Measurements from ENCODE around the gene C2CD3.

DNA sequence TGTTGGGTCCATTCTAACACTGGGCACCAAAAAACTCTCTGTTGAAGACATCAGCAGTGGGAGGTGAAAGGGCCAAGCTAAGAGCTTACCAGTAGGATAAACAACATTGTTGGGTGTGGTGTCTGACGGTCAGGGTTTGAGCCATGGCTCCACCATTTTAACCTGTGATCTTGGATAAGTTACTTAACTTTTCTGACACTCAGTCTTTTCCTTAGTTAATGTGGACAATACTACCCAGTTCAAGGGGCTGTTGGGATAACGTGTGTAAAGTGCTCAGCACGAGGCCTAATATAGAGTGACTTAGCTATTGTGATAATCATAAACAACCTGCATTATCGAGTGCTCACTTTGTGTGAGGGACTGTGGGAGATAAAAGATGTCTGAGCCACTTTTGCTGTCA, 168.0 kb downstream of the C2CD3 start:
- TF ChIP-seq, protein P1, sequence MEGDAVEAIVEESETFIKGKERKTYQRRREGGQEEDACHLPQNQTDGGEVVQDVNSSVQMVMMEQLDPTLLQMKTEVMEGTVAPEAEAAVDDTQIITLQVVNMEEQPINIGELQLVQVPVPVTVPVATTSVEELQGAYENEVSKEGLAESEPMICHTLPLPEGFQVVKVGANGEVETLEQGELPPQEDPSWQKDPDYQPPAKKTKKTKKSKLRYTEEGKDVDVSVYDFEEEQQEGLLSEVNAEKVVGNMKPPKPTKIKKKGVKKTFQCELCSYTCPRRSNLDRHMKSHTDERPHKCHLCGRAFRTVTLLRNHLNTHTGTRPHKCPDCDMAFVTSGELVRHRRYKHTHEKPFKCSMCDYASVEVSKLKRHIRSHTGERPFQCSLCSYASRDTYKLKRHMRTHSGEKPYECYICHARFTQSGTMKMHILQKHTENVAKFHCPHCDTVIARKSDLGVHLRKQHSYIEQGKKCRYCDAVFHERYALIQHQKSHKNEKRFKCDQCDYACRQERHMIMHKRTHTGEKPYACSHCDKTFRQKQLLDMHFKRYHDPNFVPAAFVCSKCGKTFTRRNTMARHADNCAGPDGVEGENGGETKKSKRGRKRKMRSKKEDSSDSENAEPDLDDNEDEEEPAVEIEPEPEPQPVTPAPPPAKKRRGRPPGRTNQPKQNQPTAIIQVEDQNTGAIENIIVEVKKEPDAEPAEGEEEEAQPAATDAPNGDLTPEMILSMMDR (IDR thresholded peaks at IDR 0.05; ENCODE audit: low read depth, low read length, missing input control), result no peak
- TF ChIP-seq RAD21 (IDR thresholded peaks at IDR 0.05), result no peak
- TF ChIP-seq, protein P2, sequence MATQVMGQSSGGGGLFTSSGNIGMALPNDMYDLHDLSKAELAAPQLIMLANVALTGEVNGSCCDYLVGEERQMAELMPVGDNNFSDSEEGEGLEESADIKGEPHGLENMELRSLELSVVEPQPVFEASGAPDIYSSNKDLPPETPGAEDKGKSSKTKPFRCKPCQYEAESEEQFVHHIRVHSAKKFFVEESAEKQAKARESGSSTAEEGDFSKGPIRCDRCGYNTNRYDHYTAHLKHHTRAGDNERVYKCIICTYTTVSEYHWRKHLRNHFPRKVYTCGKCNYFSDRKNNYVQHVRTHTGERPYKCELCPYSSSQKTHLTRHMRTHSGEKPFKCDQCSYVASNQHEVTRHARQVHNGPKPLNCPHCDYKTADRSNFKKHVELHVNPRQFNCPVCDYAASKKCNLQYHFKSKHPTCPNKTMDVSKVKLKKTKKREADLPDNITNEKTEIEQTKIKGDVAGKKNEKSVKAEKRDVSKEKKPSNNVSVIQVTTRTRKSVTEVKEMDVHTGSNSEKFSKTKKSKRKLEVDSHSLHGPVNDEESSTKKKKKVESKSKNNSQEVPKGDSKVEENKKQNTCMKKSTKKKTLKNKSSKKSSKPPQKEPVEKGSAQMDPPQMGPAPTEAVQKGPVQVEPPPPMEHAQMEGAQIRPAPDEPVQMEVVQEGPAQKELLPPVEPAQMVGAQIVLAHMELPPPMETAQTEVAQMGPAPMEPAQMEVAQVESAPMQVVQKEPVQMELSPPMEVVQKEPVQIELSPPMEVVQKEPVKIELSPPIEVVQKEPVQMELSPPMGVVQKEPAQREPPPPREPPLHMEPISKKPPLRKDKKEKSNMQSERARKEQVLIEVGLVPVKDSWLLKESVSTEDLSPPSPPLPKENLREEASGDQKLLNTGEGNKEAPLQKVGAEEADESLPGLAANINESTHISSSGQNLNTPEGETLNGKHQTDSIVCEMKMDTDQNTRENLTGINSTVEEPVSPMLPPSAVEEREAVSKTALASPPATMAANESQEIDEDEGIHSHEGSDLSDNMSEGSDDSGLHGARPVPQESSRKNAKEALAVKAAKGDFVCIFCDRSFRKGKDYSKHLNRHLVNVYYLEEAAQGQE (IDR thresholded peaks at IDR 0.05), result no peak
- TF ChIP-seq, protein P3, sequence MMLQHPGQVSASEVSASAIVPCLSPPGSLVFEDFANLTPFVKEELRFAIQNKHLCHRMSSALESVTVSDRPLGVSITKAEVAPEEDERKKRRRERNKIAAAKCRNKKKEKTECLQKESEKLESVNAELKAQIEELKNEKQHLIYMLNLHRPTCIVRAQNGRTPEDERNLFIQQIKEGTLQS (IDR thresholded peaks at IDR 0.05), result no peak
- no peak for TF ChIP-seq YY1 (IDR thresholded peaks at IDR 0.05)
- TF ChIP-seq JUND (IDR thresholded peaks at IDR 0.05), result no peak
- TF ChIP-seq SP1 (IDR thresholded peaks at IDR 0.05), result no peak
- no peak for TF ChIP-seq GABPA (IDR thresholded peaks at IDR 0.05 in 1 of 2, conservative IDR thresholded peaks at IDR 0.05 in 1 of 2)
- no peak for TF ChIP-seq HNF4A (conservative IDR thresholded peaks at IDR 0.05)
- TF ChIP-seq, protein P4, sequence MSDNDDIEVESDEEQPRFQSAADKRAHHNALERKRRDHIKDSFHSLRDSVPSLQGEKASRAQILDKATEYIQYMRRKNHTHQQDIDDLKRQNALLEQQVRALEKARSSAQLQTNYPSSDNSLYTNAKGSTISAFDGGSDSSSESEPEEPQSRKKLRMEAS (IDR thresholded peaks at IDR 0.05), result no peak
- no peak for TF ChIP-seq EGR1 (IDR thresholded peaks at IDR 0.05; ENCODE audit: low read depth in 2 of 2)
- TF ChIP-seq TAF1 (conservative IDR thresholded peaks at IDR 0.05), result no peak
- TF ChIP-seq FOXA1 (IDR thresholded peaks at IDR 0.05), result no peak
- TF ChIP-seq, protein P5, sequence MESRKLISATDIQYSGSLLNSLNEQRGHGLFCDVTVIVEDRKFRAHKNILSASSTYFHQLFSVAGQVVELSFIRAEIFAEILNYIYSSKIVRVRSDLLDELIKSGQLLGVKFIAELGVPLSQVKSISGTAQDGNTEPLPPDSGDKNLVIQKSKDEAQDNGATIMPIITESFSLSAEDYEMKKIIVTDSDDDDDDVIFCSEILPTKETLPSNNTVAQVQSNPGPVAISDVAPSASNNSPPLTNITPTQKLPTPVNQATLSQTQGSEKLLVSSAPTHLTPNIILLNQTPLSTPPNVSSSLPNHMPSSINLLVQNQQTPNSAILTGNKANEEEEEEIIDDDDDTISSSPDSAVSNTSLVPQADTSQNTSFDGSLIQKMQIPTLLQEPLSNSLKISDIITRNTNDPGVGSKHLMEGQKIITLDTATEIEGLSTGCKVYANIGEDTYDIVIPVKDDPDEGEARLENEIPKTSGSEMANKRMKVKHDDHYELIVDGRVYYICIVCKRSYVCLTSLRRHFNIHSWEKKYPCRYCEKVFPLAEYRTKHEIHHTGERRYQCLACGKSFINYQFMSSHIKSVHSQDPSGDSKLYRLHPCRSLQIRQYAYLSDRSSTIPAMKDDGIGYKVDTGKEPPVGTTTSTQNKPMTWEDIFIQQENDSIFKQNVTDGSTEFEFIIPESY (IDR thresholded peaks at IDR 0.05), result no peak

Data from liver (tissue), 3 donors.